Activated B cell treated with CpG ODN at 0.5 μM for 24 hours (primary cell): Measurements from ENCODE around the gene SERPINI1. TPM values are rescaled to one million over a fixed set of nuclear protein-coding genes. Genes with fewer than 3 reads are reported as not detected.

Experiments used
- ATAC-seq: fragments of 200-7000 bp; cut with Tn5 transposase; one replicate; pipeline ENCODE4 v1.10.0; 2021; ENCODE audit warnings: low read depth, mild to moderate bottlenecking, moderate library complexity
- CTCF ChIA-PET: fragments of 350-600 bp; sonication (Branson Sonifier 250); formaldehyde crosslinking; loops from one replicate; lab custom pipeline; 2021; ENCODE audit warnings: antibody characterized with exemption; lab: Charles Lee
- POLR2A ChIA-PET: fragments of 350-600 bp; sonication (Branson Sonifier 250); formaldehyde crosslinking; loops from one replicate; lab custom pipeline; 2021; ENCODE audit warnings: antibody characterized with exemption; lab: Charles Lee
- DNase-seq: peaks from one replicate; pipeline ENCODE4 v3.0.0; 2022
- H3K27ac Mint-ChIP-seq: one replicate; pipeline ENCODE4 v1.8.0; 2020; ENCODE audit warnings: mixed read lengths
- H3K27me3 Mint-ChIP-seq: one replicate; pipeline ENCODE4 v1.8.0; 2021; ENCODE audit warnings: mixed read lengths
- H3K36me3 Mint-ChIP-seq: one replicate; pipeline ENCODE4 v1.8.0; 2021; ENCODE audit warnings: low read depth, mixed read lengths
- H3K4me1 Mint-ChIP-seq: one replicate; pipeline ENCODE4 v1.8.0; 2021; ENCODE audit warnings: mixed read lengths
- H3K4me3 Mint-ChIP-seq: one replicate; pipeline ENCODE4 v1.8.0; 2020; ENCODE audit warnings: mild to moderate bottlenecking, mixed read lengths
- H3K9me3 Mint-ChIP-seq: one replicate; pipeline ENCODE4 v1.8.0; 2020; ENCODE audit warnings: mixed read lengths
- intact Hi-C: fragments of 100-400 bp; cut with micrococcal nuclease; formaldehyde crosslinking; loops from one replicate; pipeline ENCODE4 v1.15.1; 2024
- total RNA-seq: library from RNA; stranded (reverse); gene quantifications from 2 replicates; pipeline ENCODE4 v1.2.3, GENCODE V29; 2022
- TF ChIP-seq, protein P1 (sequence below): fragments of 200-600 bp; IDR thresholded peaks from one replicate; pipeline ENCODE4 v1.8.0; 2022; ENCODE audit warnings: antibody characterized with exemption, mild to moderate bottlenecking

The SERPINI1 gene
- total RNA-seq, 1 donor from 2014 or later: 1.8 TPM

DNA sequence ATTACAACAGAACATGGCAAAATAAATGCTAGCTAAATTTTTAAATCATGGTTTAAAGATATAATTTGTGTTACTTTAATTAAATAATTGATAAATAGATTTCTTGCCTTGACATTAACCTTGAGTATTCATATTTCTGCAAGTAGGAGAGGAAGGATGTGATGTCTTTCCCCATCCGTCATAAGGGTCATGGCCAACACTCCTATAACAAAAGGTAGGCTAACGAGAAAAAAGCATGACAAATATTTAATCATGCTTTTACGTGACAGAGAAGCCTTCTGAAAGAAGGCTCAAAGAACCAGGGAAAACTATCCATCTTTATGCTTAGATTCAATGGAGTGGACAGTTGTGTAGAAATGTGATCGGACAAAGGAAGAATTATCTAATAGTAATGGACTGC, 135.2 kb downstream of the SERPINI1 start:
- TF ChIP-seq, protein P1, sequence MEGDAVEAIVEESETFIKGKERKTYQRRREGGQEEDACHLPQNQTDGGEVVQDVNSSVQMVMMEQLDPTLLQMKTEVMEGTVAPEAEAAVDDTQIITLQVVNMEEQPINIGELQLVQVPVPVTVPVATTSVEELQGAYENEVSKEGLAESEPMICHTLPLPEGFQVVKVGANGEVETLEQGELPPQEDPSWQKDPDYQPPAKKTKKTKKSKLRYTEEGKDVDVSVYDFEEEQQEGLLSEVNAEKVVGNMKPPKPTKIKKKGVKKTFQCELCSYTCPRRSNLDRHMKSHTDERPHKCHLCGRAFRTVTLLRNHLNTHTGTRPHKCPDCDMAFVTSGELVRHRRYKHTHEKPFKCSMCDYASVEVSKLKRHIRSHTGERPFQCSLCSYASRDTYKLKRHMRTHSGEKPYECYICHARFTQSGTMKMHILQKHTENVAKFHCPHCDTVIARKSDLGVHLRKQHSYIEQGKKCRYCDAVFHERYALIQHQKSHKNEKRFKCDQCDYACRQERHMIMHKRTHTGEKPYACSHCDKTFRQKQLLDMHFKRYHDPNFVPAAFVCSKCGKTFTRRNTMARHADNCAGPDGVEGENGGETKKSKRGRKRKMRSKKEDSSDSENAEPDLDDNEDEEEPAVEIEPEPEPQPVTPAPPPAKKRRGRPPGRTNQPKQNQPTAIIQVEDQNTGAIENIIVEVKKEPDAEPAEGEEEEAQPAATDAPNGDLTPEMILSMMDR: no peak
- ChIA-PET POLR2A (no interaction called here), CTCF (no interaction called here)
- no peak overlapping the region for H3K27ac Mint-ChIP-seq
- H3K4me1 Mint-ChIP-seq: no peaks in the 10 kb centered on the region
- peaks cover 2% of the 10 kb centered on the region for H3K27me3 Mint-ChIP-seq
- H3K4me3 Mint-ChIP-seq: no peak overlapping the region
- intact Hi-C loops: no loop called here
- ATAC-seq (no peak), DNase-seq (no peak)
- no peaks in the 10 kb centered on the region for H3K36me3 Mint-ChIP-seq
- no peaks in the 10 kb centered on the region for H3K9me3 Mint-ChIP-seq

DNA sequence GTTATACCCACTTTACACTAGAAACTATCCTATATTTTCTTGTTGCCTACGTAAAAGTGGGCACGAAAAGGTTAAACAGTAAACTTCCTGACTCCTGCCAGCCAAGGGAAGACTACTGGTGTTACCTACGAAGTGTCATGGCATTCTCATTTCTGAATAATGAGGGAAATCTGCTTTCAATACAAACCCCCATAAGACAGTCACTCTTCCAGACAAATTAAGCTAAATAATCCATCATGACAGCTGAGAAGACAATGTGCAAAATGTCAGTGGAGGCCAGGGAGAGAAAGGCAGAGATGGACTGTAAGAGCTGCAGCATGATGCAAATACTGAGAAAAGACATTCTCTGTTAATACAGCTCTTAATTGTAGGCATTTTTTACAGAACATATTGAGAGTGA, 136.5 kb downstream of the SERPINI1 start:
- no peaks in the 10 kb centered on the region for H3K9me3 Mint-ChIP-seq
- H3K36me3 Mint-ChIP-seq: no peaks in the 10 kb centered on the region
- intact Hi-C loops: no loop called here
- ChIA-PET POLR2A (no interaction called here), CTCF (interaction anchor here (1.4 kb wide), 1 partner anchor 10 kb away, joined by 5 read pairs; no protein-coding TSS in a partner anchor)
- no peaks in the 10 kb centered on the region for H3K4me1 Mint-ChIP-seq
- TF ChIP-seq, protein P1: no peak
- peaks cover 4% of the 10 kb centered on the region for H3K27me3 Mint-ChIP-seq
- DNase-seq (no peak), ATAC-seq (no peak)
- H3K4me3 Mint-ChIP-seq: no peak overlapping the region
- H3K27ac Mint-ChIP-seq: no peak overlapping the region

- CTCF ChIA-PET: interaction anchor here (1.4 kb wide), 1 partner anchor 9 kb away, joined by 5 read pairs; no protein-coding TSS in a partner anchor
- Mint-ChIP-seq H3K4me3 (no peak overlapping the region), H3K27me3 (peaks cover 4% of the 10 kb centered on the region), H3K4me1 (no peaks in the 10 kb centered on the region), H3K36me3 (no peaks in the 10 kb centered on the region), H3K27ac (no peak overlapping the region), H3K9me3 (no peaks in the 10 kb centered on the region)
- ATAC-seq (no peak), DNase-seq (no peak)
- POLR2A ChIA-PET: no interaction called here
- TF ChIP-seq, protein P1: no peak
- intact Hi-C loops: no loop called here
Measured at GRCh38 chr3:167872941-167873340, 137.4 kb downstream of the SERPINI1 start.

- H3K4me3 Mint-ChIP-seq: no peak overlapping the region
- intact Hi-C loops: no loop called here
- DNase-seq (no peak), ATAC-seq (no peak)
- TF ChIP-seq, protein P1: no peak
- ChIA-PET POLR2A (no interaction called here), CTCF (interaction anchor here (1.6 kb wide), 1 partner anchor 7 kb away, joined by 5 read pairs; no protein-coding TSS in a partner anchor)
- H3K4me1 Mint-ChIP-seq: no peaks in the 10 kb centered on the region
- H3K36me3 Mint-ChIP-seq: no peaks in the 10 kb centered on the region
- peaks cover 4% of the 10 kb centered on the region for H3K27me3 Mint-ChIP-seq
- no peaks in the 10 kb centered on the region for H3K9me3 Mint-ChIP-seq
- H3K27ac Mint-ChIP-seq: no peak overlapping the region
Measured at GRCh38 chr3:167874671-167875372, 139.3 kb downstream of the SERPINI1 start.

Other genes starting within 250 kb of the SERPINI1 start
- 0.49 TPM in 2 replicates for gene WDR49, start 81.8 kb upstream of the SERPINI1 start, total RNA-seq
- 54.0 and 54.8 TPM in 2 replicates for gene PDCD10, start 829 bp upstream of the SERPINI1 start, total RNA-seq